Upper lobe of left lung (tissue), 6 donors: ENCODE data around the gene ZNF783. TPM values are rescaled to one million over a fixed set of nuclear protein-coding genes. Genes with fewer than 3 reads are reported as not detected.

Experiments used
- ATAC-seq, 2 donors: fragments of 200-7000 bp; cut with Tn5 transposase; one replicate each; pipeline ENCODE4 v1.9.1; 2022; ENCODE audit warnings: mild to moderate bottlenecking in 2 of 2, moderate library complexity in 2 of 2; ENCODE audit not compliant: low FRiP score in 2 of 2
- DNase-seq, 2 donors: peaks; one replicate each; pipeline ENCODE4 v3.0.0-alpha.2; 2019 to 2020
- H3K27ac ChIP-seq, 4 donors: fragments of 200-600 bp; sonication (generic); one replicate each; pipeline ENCODE4 v1.5.1; 2016 to 2019
- H3K27me3 ChIP-seq, 4 donors: fragments of 200-600 bp; sonication (generic); one replicate each; pipeline ENCODE4 v1.5.1; 2017 to 2019
- H3K36me3 ChIP-seq, 4 donors: fragments of 200-600 bp; sonication (generic); one replicate each; pipeline ENCODE4 v1.5.1; 2016 to 2019
- H3K4me1 ChIP-seq, 4 donors: fragments of 200-600 bp; sonication (generic); one replicate each; pipeline ENCODE4 v1.5.1; 2018 to 2019
- H3K4me3 ChIP-seq, 4 donors: fragments of 200-600 bp; sonication (generic); one replicate each; pipeline ENCODE4 v1.5.1; 2017 to 2019; ENCODE audit warnings: mild to moderate bottlenecking in 2 of 4, moderate library complexity in 1 of 4
- H3K9me3 ChIP-seq, 4 donors: fragments of 200-600 bp; sonication (generic); one replicate each; pipeline ENCODE4 v1.5.1; 2018 to 2019
- CTCF ChIP-seq, 6 experiments: fragments of 450-650 bp in 4 of 6; fragments of 200-600 bp in 2 of 6; sonication (generic) in 2 of 6; IDR thresholded peaks; one replicate each; pipeline ENCODE4 v1.5.1; 2016 to 2019; ENCODE audit warnings: antibody characterized with exemption in 6 of 6
- EP300 ChIP-seq, 4 donors: sonication (generic); formaldehyde crosslinking; IDR thresholded peaks; one replicate each; pipeline ENCODE4 v1.5.1; 2017; ENCODE audit warnings: antibody characterized with exemption in 4 of 4, control low read depth in 2 of 4
- POLR2A ChIP-seq, 4 donors: fragments of 450-650 bp; IDR thresholded peaks; one replicate each; pipeline ENCODE4 v1.5.1; 2016 to 2017; ENCODE audit warnings: antibody characterized with exemption in 4 of 4, mild to moderate bottlenecking in 2 of 4
- POLR2AphosphoS5 ChIP-seq, 2 donors: sonication (generic); formaldehyde crosslinking; IDR thresholded peaks; one replicate each; pipeline ENCODE4 v1.5.1; 2017; ENCODE audit warnings: antibody characterized with exemption in 2 of 2
- WGBS, 2 donors: methylation state at CpG; one replicate each; pipeline ENCODE4 v1.1.5; 2017 to 2018; 5-methylcytosine and 5-hydroxymethylcytosine counted together
- total RNA-seq, 6 donors: library from RNA; depleted of rRNA in 4 of 6; stranded (reverse); fragments of >200 nt in 4 of 6; gene quantifications; one replicate each; pipeline versions ENCODE4 v1.1.0 to v1.2.1, GENCODE V29; 2016 to 2021
- donor health status: DM: no; HTN: no; CAD: no; lungs with moderate emphysema.
- donor health status: DM: no; HTN: yes; CAD: no; lungs with severe emphysema.

ZNF783 gene
- total RNA-seq: 10 to 100 TPM; 12.6 to 46.1 (median 17.5) TPM

GRCh38 chr7:149261829-149262617 lies at the start of gene ZNF783:
ZNF783 (plus strand) TSS chr7:149262196; CDS start chr7:149262334, 138 bp downstream.
- ATAC-seq: peak; percentile 96 to 97
- peak within 1 kb of the TSS; percentile 81 to 96 (median 92) for H3K27ac ChIP-seq
- H3K4me1 ChIP-seq: peaks cover 13 to 21% (median 18%) of the 10 kb centered on the region in 4 donors
- peaks cover 3 to 15% (median 11%) of the 10 kb centered on the region in 4 donors for H3K36me3 ChIP-seq
- no CpG with 5 or more reads among the region's 115 CpGs for whole genome bisulfite sequencing, 2 donors
- H3K27me3 ChIP-seq: peaks cover 0 to 5% (median 0%) of the 10 kb centered on the region in 4 donors
- no peaks in the 10 kb centered on the region for H3K9me3 ChIP-seq
- peak; percentile 90 to 99 for DNase-seq
- peak in 2 of 4 donors; percentile 67 to 71 for TF ChIP-seq POLR2A (IDR thresholded peaks at IDR 0.05)
- peak in 1 of 2 donors; percentile 26 for TF ChIP-seq POLR2AphosphoS5 (IDR thresholded peaks at IDR 0.05)
- TF ChIP-seq EP300 (IDR thresholded peaks at IDR 0.05): no peak
- TF ChIP-seq CTCF (IDR thresholded peaks at IDR 0.05): peak; percentile 91 to 98 (median 98)
- H3K4me3 ChIP-seq: peak within 1 kb of the TSS; percentile 47 to 82 (median 69)

GRCh38 chr7:149214020-149214720 lies 47.8 kb upstream of the ZNF783 start:
- DNase-seq (no peak), ATAC-seq (no peak)
- H3K27ac ChIP-seq: no peak overlapping the region
- 86 to 91% methylated on average over 7 of the region's 7 CpGs for WGBS, 2 donors
- no peak overlapping the region for H3K4me3 ChIP-seq
- no peaks in the 10 kb centered on the region for H3K4me1 ChIP-seq
- no peaks in the 10 kb centered on the region for H3K27me3 ChIP-seq
- no peak for TF ChIP-seq POLR2AphosphoS5 (IDR thresholded peaks at IDR 0.05)
- TF ChIP-seq POLR2A (IDR thresholded peaks at IDR 0.05): no peak
- TF ChIP-seq EP300 (IDR thresholded peaks at IDR 0.05): no peak
- no peak for TF ChIP-seq CTCF (IDR thresholded peaks at IDR 0.05)
- peaks cover 10 to 98% (median 85%) of the 10 kb centered on the region in 4 donors for H3K36me3 ChIP-seq
- H3K9me3 ChIP-seq: no peaks in the 10 kb centered on the region

GRCh38 chr7:149216402-149216801 lies 45.6 kb upstream of the ZNF783 start:
- Histone ChIP-seq H3K27ac (no peak overlapping the region), H3K9me3 (no peaks in the 10 kb centered on the region), H3K36me3 (peaks cover 6 to 99% (median 84%) of the 10 kb centered on the region in 4 donors), H3K27me3 (no peaks in the 10 kb centered on the region), H3K4me1 (no peaks in the 10 kb centered on the region), H3K4me3 (no peak overlapping the region)
- 90 to 92% methylated on average over 2 of the region's 2 CpGs for WGBS, 2 donors
- ATAC-seq (no peak), DNase-seq (no peak)
- TF ChIP-seq EP300 (IDR thresholded peaks at IDR 0.05) (no peak), POLR2AphosphoS5 (IDR thresholded peaks at IDR 0.05) (no peak), CTCF (IDR thresholded peaks at IDR 0.05) (no peak), POLR2A (IDR thresholded peaks at IDR 0.05) (no peak)

- H3K27ac ChIP-seq: no peak overlapping the region
- no peak for DNase-seq
- H3K4me3 ChIP-seq: no peak overlapping the region
- no peak for ATAC-seq
- no peaks in the 10 kb centered on the region for H3K9me3 ChIP-seq
- 77 to 89% methylated on average over 6 of the region's 6 CpGs for WGBS, 2 donors
- no peaks in the 10 kb centered on the region for H3K27me3 ChIP-seq
- TF ChIP-seq EP300 (IDR thresholded peaks at IDR 0.05) (no peak), CTCF (IDR thresholded peaks at IDR 0.05) (no peak), POLR2A (IDR thresholded peaks at IDR 0.05) (no peak), POLR2AphosphoS5 (IDR thresholded peaks at IDR 0.05) (no peak)
- no peaks in the 10 kb centered on the region for H3K4me1 ChIP-seq
- peaks cover 6 to 96% (median 80%) of the 10 kb centered on the region in 4 donors for H3K36me3 ChIP-seq
Observed at GRCh38 chr7:149217570-149217969, 44.4 kb upstream of the ZNF783 start.
